Ovary (tissue), 3 donors: Measurements from ENCODE around the gene C15orf39.

Experiments used
- CTCF ChIP-seq, 3 donors: fragments of 450-650 bp in 2 of 3; fragments of 200-600 bp in 1 of 3; IDR thresholded peaks; one replicate each; pipeline versions ENCODE4 v1.5.1 to v1.8.0; 2016 to 2022; ENCODE audit warnings: antibody characterized with exemption in 3 of 3, mild to moderate bottlenecking in 1 of 3
- POLR2A ChIP-seq: fragments of 450-650 bp; IDR thresholded peaks from one replicate; pipeline ENCODE4 v1.6.1; 2017; ENCODE audit warnings: antibody characterized with exemption, mild to moderate bottlenecking, moderate library complexity
- donor health status: DM: no; HTN: no; CAD: no.

- TF ChIP-seq CTCF (IDR thresholded peaks at IDR 0.05) (no peak), POLR2A (no peak)
Observed at GRCh38 chr15:75158402-75158801, 43.3 kb upstream of the C15orf39 start.
